GM23338 (cell line): ENCODE results near the gene INTS14. TPM values are rescaled to one million over a fixed set of nuclear protein-coding genes. Genes with fewer than 3 reads are reported as not detected.

Source experiments
- ATAC-seq: fragments of 200-7000 bp; cut with Tn5 transposase; 3 replicates; pipeline ENCODE4 v1.9.1; 2020
- DNase-seq: peaks from one replicate; pipeline ENCODE4 v3.0.0-alpha.2; 2015; ENCODE audit warnings: low spot score
- H2AFZ ChIP-seq: fragments of 200-600 bp; sonication (generic); 2 replicates; pipeline ENCODE4 v1.8.0; 2016; ENCODE audit warnings: antibody characterized with exemption, mild to moderate bottlenecking, moderate library complexity
- H3F3A ChIP-seq: fragments of 200-600 bp; sonication (generic); replicated peaks from 2 replicates; pipeline ENCODE4 v1.8.0; 2017; ENCODE audit warnings: antibody characterized with exemption, mixed run types, low read depth
- H3K27ac ChIP-seq: fragments of 200-600 bp; sonication (generic); 2 replicates; pipeline ENCODE4 v1.6.1; 2016; ENCODE audit warnings: low read depth
- H3K27me3 ChIP-seq: fragments of 200-600 bp; sonication (generic); 2 replicates; pipeline ENCODE4 v1.8.0; 2016; ENCODE audit warnings: mild to moderate bottlenecking, mixed run types, moderate library complexity; ENCODE audit not compliant: insufficient read depth
- H3K36me3 ChIP-seq: fragments of 200-600 bp; sonication (generic); 2 replicates; pipeline ENCODE4 v1.8.0; 2016; ENCODE audit warnings: mild to moderate bottlenecking; ENCODE audit not compliant: insufficient read depth
- H3K4me1 ChIP-seq: fragments of 200-600 bp; sonication (generic); 2 replicates; pipeline ENCODE4 v1.8.0; 2016; ENCODE audit warnings: mild to moderate bottlenecking, moderate library complexity; ENCODE audit not compliant: insufficient read depth
- H3K4me2 ChIP-seq: fragments of 200-600 bp; sonication (generic); 2 replicates; pipeline ENCODE4 v1.7.1; 2017; ENCODE audit warnings: mixed run types
- H3K4me3 ChIP-seq: fragments of 200-600 bp; sonication (generic); 2 replicates; pipeline ENCODE4 v1.6.1; 2016; ENCODE audit warnings: mixed run types
- H3K79me2 ChIP-seq: fragments of 200-600 bp; sonication (generic); replicated peaks from 2 replicates; pipeline ENCODE4 v1.8.0; 2017; ENCODE audit warnings: mild to moderate bottlenecking; ENCODE audit not compliant: insufficient read depth
- H3K9me2 ChIP-seq: fragments of 200-600 bp; sonication (generic); 2 replicates; pipeline ENCODE4 v1.8.0; 2017; ENCODE audit not compliant: insufficient read depth
- H4K20me1 ChIP-seq: fragments of 200-600 bp; sonication (generic); replicated peaks from 2 replicates; pipeline ENCODE4 v1.8.0; 2017; ENCODE audit warnings: mild to moderate bottlenecking; ENCODE audit not compliant: insufficient read depth
- H3K27ac Mint-ChIP-seq: 2 replicates; pipeline ENCODE4 v1.8.0; 2020; ENCODE audit warnings: inconsistent platforms, mild to moderate bottlenecking, moderate library complexity, mixed read lengths
- H3K27me3 Mint-ChIP-seq: 3 replicates; pipeline ENCODE4 v1.8.0; 2022; ENCODE audit warnings: low read depth, mild to moderate bottlenecking, moderate library complexity, mixed read lengths, inconsistent platforms; ENCODE audit not compliant: insufficient read depth, poor library complexity
- H3K36me3 Mint-ChIP-seq: 3 replicates; pipeline ENCODE4 v1.8.0; 2021; ENCODE audit warnings: low read depth, mild to moderate bottlenecking, inconsistent platforms, moderate library complexity, mixed read lengths
- H3K4me1 Mint-ChIP-seq: 3 replicates; pipeline ENCODE4 v1.8.0; 2020; ENCODE audit warnings: mild to moderate bottlenecking, inconsistent platforms, mixed read lengths
- H3K4me3 Mint-ChIP-seq: 3 replicates; pipeline ENCODE4 v1.8.0; 2021; ENCODE audit warnings: moderate library complexity, mild to moderate bottlenecking, inconsistent platforms, mixed read lengths
- H3K9me3 Mint-ChIP-seq: 3 replicates; pipeline ENCODE4 v1.8.0; 2020; ENCODE audit warnings: moderate library complexity, mild to moderate bottlenecking, inconsistent platforms, mixed read lengths
- CREB1 ChIP-seq: fragments of 250-450 bp; sonication (Bioruptor Pico); IDR thresholded peaks from 2 replicates; pipeline ENCODE4 v1.5.0; 2020; ENCODE audit warnings: low read depth, mild to moderate bottlenecking, moderate library complexity
- CTCF ChIP-seq, 2 experiments: fragments of 200-600 bp in 1 of 2; sonication (generic) in 1 of 2; conservative IDR thresholded peaks; 2 replicates each; pipeline versions ENCODE4 v1.5.1 to v1.6.1; 2016 to 2017; ENCODE audit warnings: antibody characterized with exemption in 2 of 2, low read depth in 2 of 2, mild to moderate bottlenecking in 2 of 2, moderate library complexity in 1 of 2
- ETS1 ChIP-seq: IDR thresholded peaks from 2 replicates; pipeline ENCODE4 v1.6.1; 2016; ENCODE audit warnings: antibody characterized with exemption
- EZH2 ChIP-seq: fragments of 200-600 bp; sonication (generic); IDR thresholded peaks from one replicate; pipeline ENCODE4 v1.8.0; 2017; ENCODE audit warnings: antibody characterized with exemption, mild to moderate bottlenecking, low read depth; ENCODE audit not compliant: unreplicated experiment
- JUNB ChIP-seq: IDR thresholded peaks from one replicate; pipeline ENCODE4 v1.6.1; 2016; ENCODE audit warnings: antibody characterized with exemption; ENCODE audit not compliant: unreplicated experiment
- NANOG ChIP-seq: IDR thresholded peaks from 2 replicates; pipeline ENCODE4 v1.6.1; 2016; ENCODE audit warnings: antibody characterized with exemption, borderline replicate concordance
- POLR2AphosphoS5 ChIP-seq: IDR thresholded peaks from 2 replicates; pipeline ENCODE4 v1.6.1; 2016; ENCODE audit warnings: antibody characterized with exemption, low read depth
- STAT1 ChIP-seq: IDR thresholded peaks from one replicate; pipeline ENCODE4 v1.6.1; 2016; ENCODE audit warnings: antibody characterized with exemption; ENCODE audit not compliant: unreplicated experiment
- ZNF114 ChIP-seq: fragments of 250-450 bp; sonication (Bioruptor Pico); IDR thresholded peaks from 2 replicates; pipeline ENCODE4 v1.5.0; 2020; ENCODE audit warnings: mild to moderate bottlenecking, moderate library complexity
- ZNF331 ChIP-seq: fragments of 250-450 bp; sonication (Bioruptor Pico); IDR thresholded peaks from 2 replicates; pipeline ENCODE4 v1.5.0; 2020; ENCODE audit warnings: low read depth, mild to moderate bottlenecking, moderate library complexity
- ZNF462 ChIP-seq: fragments of 250-450 bp; sonication (Bioruptor Pico); IDR thresholded peaks from 2 replicates; pipeline ENCODE4 v1.5.0; 2020; ENCODE audit warnings: mild to moderate bottlenecking, moderate library complexity
- polyA plus RNA-seq: library from polyadenylated mRNA; unstranded; fragments of >200 nt; fragmentation: Nextera tagmentation; extraction: Ambion mirVana; gene quantifications from 2 replicates; pipeline ENCODE4 v1.2.1, GENCODE V29; 2016
- total RNA-seq: library from RNA; depleted of rRNA; stranded (reverse); fragments of >200 nt; shearing (Covaris generic); gene quantifications from 2 replicates; pipeline ENCODE4 v1.2.3, GENCODE V29; 2014

INTS14 gene
- total and polyA plus RNA-seq, 2 experiments from 2014 or later = 15.2 to 37.7 TPM

- Histone ChIP-seq H3K4me1 (peaks cover 28% of the 10 kb centered on the region), H3K27ac (no peak overlapping the region), H3K4me2 (no peak overlapping the region), H3K36me3 (no peaks in the 10 kb centered on the region), H2AFZ (no peak overlapping the region), H3K27me3 (no peaks in the 10 kb centered on the region), H4K20me1 (peaks cover 67% of the 10 kb centered on the region), H3K4me3 (no peak overlapping the region), H3K79me2 (peaks cover 90% of the 10 kb centered on the region), H3F3A (peaks cover 8% of the 10 kb centered on the region; the same call in 1 of the 2 replicates), H3K9me2 (no peaks in the 10 kb centered on the region)
- H3K9me3 Mint-ChIP-seq = no peaks in the 10 kb centered on the region
- H3K27ac Mint-ChIP-seq = no peak overlapping the region
- no peak for DNase-seq
- peaks cover 6% of the 10 kb centered on the region for H3K27me3 Mint-ChIP-seq
- peaks cover 8% of the 10 kb centered on the region; the same call in 1 of the 3 replicates for H3K36me3 Mint-ChIP-seq
- TF ChIP-seq ZNF114 (CRISPR knock-in tag) (no peak), ETS1 (no peak), POLR2AphosphoS5 (no peak)
- no peak for ATAC-seq
- peaks cover 23% of the 10 kb centered on the region for H3K4me1 Mint-ChIP-seq
- H3K4me3 Mint-ChIP-seq = no peak overlapping the region
Observed at GRCh38 chr15:65535192-65535591, 75.7 kb downstream of the INTS14 start.

- Mint-ChIP-seq H3K27ac (peak overlapping the region; percentile 40; the same call in 1 of the 2 replicates), H3K9me3 (no peaks in the 10 kb centered on the region), H3K27me3 (peaks cover 3% of the 10 kb centered on the region), H3K36me3 (peaks cover 8% of the 10 kb centered on the region; the same call in 1 of the 3 replicates), H3K4me3 (peak overlapping the region; percentile 31; the same call in 2 of the 3 replicates), H3K4me1 (peaks cover 37% of the 10 kb centered on the region)
- Histone ChIP-seq H3K27me3 (no peaks in the 10 kb centered on the region), H3K9me2 (no peaks in the 10 kb centered on the region), H3K4me3 (peak overlapping the region; percentile 90), H3K36me3 (no peaks in the 10 kb centered on the region), H3K4me2 (peak overlapping the region; percentile 92), H3K27ac (no peak overlapping the region), H3K4me1 (peaks cover 28% of the 10 kb centered on the region), H3K79me2 (peaks cover 70% of the 10 kb centered on the region), H4K20me1 (peaks cover 54% of the 10 kb centered on the region), H2AFZ (no peak overlapping the region), H3F3A (peaks cover 15% of the 10 kb centered on the region)
- ATAC-seq = no peak
- no peak for DNase-seq
- TF ChIP-seq ZNF462 (CRISPR knock-in tag) (no peak), JUNB (no peak), NANOG (no peak), ZNF331 (no peak), STAT1 (no peak), ZNF114 (CRISPR knock-in tag) (no peak), EZH2 (no peak), CREB1 (no peak), ETS1 (no peak), POLR2AphosphoS5 (no peak), CTCF (conservative IDR thresholded peaks at IDR 0.05; ENCODE audit: low read depth in 2 of 2) (no peak)
Observed at GRCh38 chr15:65533057-65533756, 77.7 kb downstream of the INTS14 start.
